Spleen (tissue), 7 donors: Measurements from ENCODE around the gene PRRT4.

Experiments
- CTCF ChIP-seq, 11 experiments: fragments of 200-600 bp in 7 of 11; fragments of 450-650 bp in 4 of 11; sonication (generic) in 4 of 11; IDR thresholded peaks in 8 of 11; conservative IDR thresholded peaks in 3 of 11; 1 replicate in 7 of 11; 2 replicates in 4 of 11; pipeline versions ENCODE4 v1.4.0 to v1.8.0; 2016 to 2021; ENCODE audit warnings: antibody characterized with exemption in 11 of 11, inconsistent platforms in 4 of 11, mild to moderate bottlenecking in 1 of 11
- POLR2AphosphoS5 ChIP-seq, 3 donors: sonication (generic); formaldehyde crosslinking; IDR thresholded peaks; one replicate each; pipeline ENCODE4 v1.5.1; 2017; ENCODE audit warnings: antibody characterized with exemption in 3 of 3
- donor health status: DM: no; HTN: no; CAD: no; lungs with moderate emphysema.
- donor health status: DM: no; HTN: no; CAD: no.
- donor health status: DM: no; HTN: no; CAD: no.

GRCh38 chr7:128309124-128309523 is 52.4 kb downstream of the PRRT4 start:
- TF ChIP-seq CTCF (IDR thresholded peaks at IDR 0.05 in 8 of 11, conservative IDR thresholded peaks at IDR 0.05 in 3 of 11) (no peak), POLR2AphosphoS5 (IDR thresholded peaks at IDR 0.05) (no peak)
